Mononuclear cell (primary cell): ENCODE data around the gene CGB2. TPM values are rescaled to one million over a fixed set of nuclear protein-coding genes. Genes with fewer than 3 reads are reported as not detected.
"Not testable (repeated sequence)": the region's sequence is repeated elsewhere in the genome, so short reads cannot be mapped to it uniquely, and the experiment has no call there.

Source experiments
- H3K27me3 ChIP-seq: 2 replicates; pipeline ENCODE4 v1.6.0; 2011; ENCODE audit warnings: low read length, control low read depth; ENCODE audit not compliant: insufficient read depth
- H3K4me1 ChIP-seq: 2 replicates; pipeline ENCODE4 v1.5.1; 2011; ENCODE audit warnings: mild to moderate bottlenecking, low read length, control low read depth; ENCODE audit not compliant: insufficient read depth
- H3K4me3 ChIP-seq: 2 replicates; pipeline ENCODE4 v1.5.1; 2011; ENCODE audit warnings: mild to moderate bottlenecking, low read length, moderate library complexity
- H3K9me3 ChIP-seq: 2 replicates; pipeline ENCODE4 v1.5.1; 2011; ENCODE audit warnings: low read depth, mild to moderate bottlenecking, control low read depth, low read length
- total RNA-seq: library from RNA; depleted of rRNA; stranded (reverse); fragments of >200 nt; gene quantifications from one replicate; pipeline ENCODE4 v1.2.3, GENCODE V29; 2012

Gene CGB2
- total RNA-seq, 1 donor, result not detected

DNA sequence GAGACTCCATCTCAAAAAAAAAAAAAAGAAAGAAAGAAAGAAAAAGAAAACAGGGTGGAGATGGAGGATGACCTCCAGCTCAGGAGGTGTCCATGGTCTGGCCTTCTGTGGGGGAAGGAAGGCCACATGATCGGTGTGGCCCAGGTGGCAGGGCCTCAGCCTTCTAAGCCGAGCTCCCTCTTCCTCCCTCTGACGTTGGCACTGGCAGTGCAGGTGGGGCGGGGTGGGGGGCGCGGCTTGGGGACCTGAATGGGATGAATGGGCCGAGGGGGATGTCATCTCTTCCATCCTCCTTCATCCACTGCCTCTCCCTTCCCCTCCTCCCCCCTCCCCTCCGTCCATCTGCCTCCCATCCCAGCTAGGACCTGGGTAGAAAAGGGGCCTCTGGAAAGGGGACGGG is 8.0 kb downstream of the CGB2 start:
- H3K9me3 ChIP-seq, H3K4me3 ChIP-seq, H3K27me3 ChIP-seq, H3K4me1 ChIP-seq: not testable (repeated sequence)

DNA sequence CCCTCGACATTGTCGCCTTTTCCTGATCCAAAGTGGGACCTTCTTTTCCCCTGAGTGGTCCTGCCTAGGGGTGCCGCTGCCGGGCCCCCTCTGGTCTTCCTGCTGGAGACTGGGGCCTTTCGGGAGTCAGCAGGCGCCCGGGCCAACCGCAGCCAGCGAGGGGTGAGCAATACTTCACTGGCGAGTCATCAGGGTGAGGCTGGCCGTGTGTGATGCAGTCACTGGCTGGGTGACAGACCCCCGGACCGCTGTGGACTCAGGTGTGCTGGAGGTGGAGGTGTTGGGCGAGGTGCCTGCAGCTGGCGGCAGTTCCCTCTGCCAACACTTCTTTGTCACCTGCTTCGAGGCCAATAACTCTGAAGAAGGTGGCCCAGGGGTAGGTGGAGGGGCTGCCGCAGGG is 10.5 kb downstream of the CGB2 start:
- no peaks in the 10 kb centered on the region for H3K27me3 ChIP-seq
- no peaks in the 10 kb centered on the region for H3K9me3 ChIP-seq
- H3K4me1 ChIP-seq, result no peaks in the 10 kb centered on the region
- H3K4me3 ChIP-seq, result no peak overlapping the region

DNA sequence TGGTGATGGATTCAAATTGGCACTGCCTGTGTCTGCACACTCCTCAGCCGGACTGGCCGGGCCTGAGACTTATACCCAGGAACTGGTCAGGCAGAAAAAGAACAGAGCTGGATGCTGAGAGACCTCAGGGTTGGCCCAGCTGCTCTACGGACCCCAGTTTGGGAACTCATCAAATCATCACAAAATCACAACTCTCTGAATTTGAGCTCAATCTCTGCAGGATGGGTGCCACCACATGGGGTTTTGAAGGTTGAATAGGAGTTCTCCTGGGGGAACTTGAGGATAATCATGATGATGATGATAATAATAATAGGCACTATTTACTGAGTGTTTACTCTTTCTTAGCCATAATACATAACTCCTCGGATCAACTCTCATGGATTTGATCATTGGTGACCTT is 11.0 kb downstream of the CGB2 start:
- H3K4me1 ChIP-seq, H3K27me3 ChIP-seq, H3K4me3 ChIP-seq, H3K9me3 ChIP-seq: not testable (repeated sequence)

DNA sequence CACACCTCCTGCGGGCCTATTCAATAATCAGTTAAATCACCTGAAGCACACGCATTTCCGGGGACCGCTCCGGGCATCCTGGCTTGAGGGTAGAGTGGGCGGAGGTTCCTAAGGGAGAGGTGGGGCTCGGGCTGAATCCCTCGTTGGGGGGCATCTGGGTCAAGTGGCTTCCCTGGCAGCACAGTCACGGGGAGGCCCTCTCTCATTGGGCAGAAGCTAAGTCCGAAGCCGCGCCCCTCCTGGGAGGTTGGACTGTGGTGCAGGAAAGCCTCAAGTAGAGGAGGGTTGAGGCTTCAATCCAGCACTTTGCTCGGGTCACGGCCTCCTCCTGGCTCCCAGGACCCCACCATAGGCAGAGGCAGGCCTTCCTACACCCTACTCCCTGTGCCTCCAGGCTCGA is 11.9 kb downstream of the CGB2 start, which contains the start of gene CGB5:
Gene CGB5 (plus strand): TSS at position 301 of the 400 bp plus-strand sequence. CDS start 362 bp downstream, outside the sequence.
- H3K4me1 ChIP-seq, H3K9me3 ChIP-seq, H3K27me3 ChIP-seq: not testable (repeated sequence)

DNA sequence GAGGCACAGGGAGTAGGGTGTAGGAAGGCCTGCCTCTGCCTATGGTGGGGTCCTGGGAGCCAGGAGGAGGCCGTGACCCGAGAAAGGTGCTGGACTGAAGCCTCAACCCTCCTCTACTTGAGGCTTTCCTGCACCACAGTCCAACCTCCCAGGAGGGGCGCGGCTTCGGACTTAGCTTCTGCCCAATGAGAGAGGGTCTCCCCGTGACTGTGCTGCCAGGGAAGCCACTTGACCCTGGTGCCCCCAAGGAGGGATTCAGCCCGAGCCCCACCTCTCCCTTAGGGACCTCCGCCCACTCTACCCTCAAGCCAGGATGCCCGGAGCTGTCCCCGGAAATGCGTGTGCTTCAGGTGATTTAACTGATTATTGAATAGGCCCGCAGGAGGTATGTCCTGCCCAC is 17.3 kb downstream of the CGB2 start, which contains the start of gene CGB8:
Gene CGB8 (minus strand): TSS at position 101 of the 400 bp plus-strand sequence. CDS start 372 bp downstream, outside the sequence.
- H3K27me3 ChIP-seq, H3K4me3 ChIP-seq, H3K4me1 ChIP-seq, H3K9me3 ChIP-seq: not testable (repeated sequence)

More for the DNA sequence above, 11.9 kb downstream of the CGB2 start, which contains the start of gene CGB5:
- H3K4me3 ChIP-seq, result not testable (repeated sequence)

DNA sequence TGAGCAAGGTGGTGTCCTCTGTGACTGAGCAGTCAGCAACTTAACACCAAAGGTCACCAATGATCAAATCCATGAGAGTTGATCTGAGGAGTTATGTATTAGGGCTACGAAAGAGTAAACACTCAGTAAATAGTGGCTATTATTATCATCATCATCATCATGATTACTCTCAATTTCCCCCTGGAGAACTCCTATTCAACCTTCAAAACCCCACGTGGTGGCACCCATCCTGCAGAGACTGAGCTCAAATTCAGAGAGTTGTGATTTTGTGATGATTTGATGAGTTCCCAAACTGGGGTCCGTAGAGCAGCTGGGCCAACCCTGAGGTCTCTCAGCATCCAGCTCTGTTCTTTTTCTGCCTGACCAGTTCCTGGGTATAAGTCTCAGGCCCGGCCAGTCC is 18.1 kb downstream of the CGB2 start:
- H3K27me3 ChIP-seq, H3K9me3 ChIP-seq, H3K4me1 ChIP-seq, H3K4me3 ChIP-seq: not testable (repeated sequence)

DNA sequence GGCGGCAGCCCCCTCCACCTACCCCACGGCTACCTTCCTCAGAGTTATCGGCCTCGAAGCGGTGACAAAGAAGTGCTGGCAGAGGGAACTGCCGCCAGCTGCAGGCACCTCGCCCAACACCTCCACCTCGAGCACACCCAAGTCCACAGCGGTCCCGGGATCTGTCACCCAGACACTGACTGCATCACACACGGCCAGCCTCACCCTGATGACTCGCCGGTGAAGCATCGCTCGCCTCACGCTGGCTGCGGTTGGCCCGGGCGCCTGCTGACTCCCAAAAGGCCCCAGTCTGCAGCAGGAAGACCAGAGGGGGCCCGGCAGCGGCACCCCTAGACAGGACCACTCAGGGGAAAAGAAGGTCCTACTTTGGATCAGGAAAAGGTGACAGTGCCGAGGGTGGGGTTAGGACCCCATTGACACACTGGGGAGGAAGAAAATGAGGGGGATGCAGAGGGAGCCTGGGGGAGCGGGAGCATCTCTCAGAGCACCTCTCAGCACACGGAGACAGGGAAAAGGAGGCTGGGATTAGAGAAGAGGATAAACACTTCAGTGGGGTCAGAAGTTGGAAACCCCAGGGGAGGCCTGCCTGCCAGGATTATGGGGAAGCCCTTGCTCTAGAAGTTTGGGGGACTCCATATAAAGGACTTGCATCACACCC is 18.8 kb downstream of the CGB2 start:
- H3K4me3 ChIP-seq, H3K27me3 ChIP-seq, H3K9me3 ChIP-seq, H3K4me1 ChIP-seq: not testable (repeated sequence)

DNA sequence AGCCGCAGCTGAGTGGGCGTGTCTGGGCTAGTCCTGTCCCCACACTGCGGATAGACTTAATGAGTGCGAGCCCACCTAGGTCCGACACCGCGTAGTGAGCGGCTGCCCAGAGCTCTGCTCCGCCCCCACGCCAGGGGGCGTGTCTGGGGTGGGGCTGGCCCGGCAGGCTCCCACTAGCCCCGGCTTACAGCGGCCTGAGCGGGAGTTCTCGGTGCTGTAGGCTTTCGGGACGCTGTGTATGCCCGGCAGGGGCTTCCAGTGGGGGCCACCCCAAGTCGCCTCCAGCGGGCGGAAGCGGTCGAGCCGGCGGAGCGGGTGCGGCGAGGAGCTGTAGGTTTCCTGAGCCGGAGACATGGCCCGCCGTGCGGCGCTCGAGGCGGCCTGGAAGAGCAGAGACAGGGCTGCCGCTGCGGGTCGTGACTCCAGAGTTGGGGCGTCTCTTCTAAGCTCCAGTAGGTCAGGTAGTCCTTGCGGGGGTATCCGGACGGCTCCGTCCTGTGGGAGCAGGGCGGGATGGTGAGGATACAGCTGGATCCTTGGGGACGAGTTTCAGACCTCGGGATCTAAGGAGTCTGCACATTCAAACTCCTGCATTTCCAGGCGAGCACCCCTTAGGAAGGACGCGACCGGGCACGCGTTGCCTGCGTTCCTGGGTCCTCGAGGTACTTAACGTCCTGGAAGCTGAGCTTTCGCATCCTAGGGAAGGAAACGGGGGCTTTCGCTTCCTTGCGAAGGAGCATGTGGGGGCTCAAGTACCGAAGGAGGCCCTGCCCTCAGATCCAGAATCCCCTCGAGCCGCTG is 24.6 kb downstream of the CGB2 start:
- Histone ChIP-seq H3K9me3 (no peaks in the 10 kb centered on the region), H3K4me3 (peak overlapping the region; percentile 23), H3K4me1 (peaks cover 22% of the 10 kb centered on the region), H3K27me3 (peaks cover 36% of the 10 kb centered on the region)

DNA sequence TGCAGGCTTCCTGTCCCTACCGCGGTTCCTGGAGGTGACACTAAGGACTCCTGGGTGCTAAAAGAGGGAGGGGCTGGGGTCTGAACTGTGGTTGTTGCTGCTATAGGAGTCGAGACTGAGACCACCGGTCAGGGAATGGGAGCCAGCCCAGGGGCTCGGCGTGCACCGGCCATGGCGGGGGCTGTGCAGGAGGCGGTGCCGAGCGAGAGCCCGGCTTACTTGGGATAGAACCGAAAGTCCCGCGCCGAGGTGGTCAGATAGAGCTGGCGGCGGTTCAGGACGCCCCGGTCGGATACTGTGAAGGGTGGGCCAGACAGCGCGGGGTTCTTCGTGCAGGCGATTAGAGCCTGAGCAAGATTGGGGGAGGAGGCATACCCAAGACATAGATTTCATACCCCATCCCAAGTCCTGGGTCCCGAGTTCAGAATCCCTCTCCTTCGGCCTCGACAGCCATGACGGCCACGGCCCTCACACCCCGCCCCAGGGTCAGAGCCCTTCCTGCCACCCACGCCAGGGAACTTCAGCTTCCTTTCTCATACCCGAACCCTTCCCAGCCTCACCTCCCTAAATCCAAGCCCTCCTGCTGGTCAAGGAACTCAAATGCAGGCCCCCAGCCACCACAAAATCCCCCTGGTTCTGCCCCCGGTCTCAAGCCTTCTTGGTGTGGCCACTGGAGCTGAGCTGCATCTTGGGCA is 25.4 kb downstream of the CGB2 start:
- H3K27me3 ChIP-seq, result peaks cover 36% of the 10 kb centered on the region
- H3K4me1 ChIP-seq, result peaks cover 22% of the 10 kb centered on the region
- not testable (repeated sequence) for H3K4me3 ChIP-seq, H3K9me3 ChIP-seq

DNA sequence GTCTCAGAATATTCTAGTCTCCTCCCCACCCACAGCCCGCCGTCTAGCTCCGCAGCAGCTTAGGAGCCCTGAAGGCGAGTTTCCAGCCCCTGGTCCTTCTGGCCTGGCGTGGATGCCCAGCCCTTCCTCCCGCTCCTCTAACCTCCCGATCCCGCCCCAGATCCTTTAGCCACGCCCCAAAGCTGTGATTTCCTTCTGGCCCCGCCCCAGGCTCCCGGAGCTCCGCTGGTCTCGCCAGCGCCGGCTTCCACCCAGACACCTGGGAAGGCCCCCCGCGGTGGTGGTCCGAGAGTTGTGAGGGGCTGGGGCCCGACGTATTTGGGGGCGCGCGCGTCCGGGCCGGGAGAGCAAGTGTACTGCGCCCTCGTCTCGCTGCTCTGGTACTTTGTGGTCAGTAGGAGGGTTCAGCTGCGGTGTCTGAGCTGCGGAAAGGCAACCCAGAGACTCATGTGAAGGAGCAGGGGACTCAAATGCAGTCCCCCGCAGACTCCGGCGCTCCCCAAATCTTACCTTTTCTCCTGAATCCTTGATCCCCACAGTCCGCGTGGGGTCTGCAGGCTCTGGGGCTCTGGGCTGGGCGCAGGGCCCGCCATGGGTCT is 26.0 kb downstream of the CGB2 start, which contains the start of gene CGB7:
Gene CGB7 (minus strand): TSS at position 114 of the 599 bp plus-strand sequence. CDS start 2,374 bp downstream, outside the sequence.
- Histone ChIP-seq H3K9me3 (no peaks in the 10 kb centered on the region), H3K27me3 (peaks cover 36% of the 10 kb centered on the region), H3K4me1 (peaks cover 22% of the 10 kb centered on the region), H3K4me3 (no peak within 1 kb of the TSS)

DNA sequence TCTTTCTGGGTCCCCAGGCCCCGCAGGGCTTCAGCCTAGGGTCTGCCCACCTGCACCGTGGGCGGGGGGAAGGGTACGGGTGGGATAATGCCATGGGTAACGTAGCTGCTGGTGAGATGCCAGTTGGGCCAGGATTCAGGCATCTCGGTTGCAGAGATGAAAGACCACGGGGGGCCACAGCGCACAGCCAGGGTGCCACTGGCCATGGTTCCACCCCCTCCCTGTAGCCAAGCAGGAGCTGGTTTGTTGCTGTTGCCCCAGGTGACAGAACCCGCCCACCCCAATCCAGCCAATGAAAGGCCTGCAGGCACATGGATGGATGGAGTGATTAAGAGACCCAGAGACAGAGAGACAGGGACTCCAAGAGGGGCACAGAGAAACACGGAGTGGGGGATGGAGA is 26.9 kb downstream of the CGB2 start:
- H3K27me3 ChIP-seq, result peaks cover 36% of the 10 kb centered on the region
- H3K4me3 ChIP-seq, result no peak overlapping the region
- no peaks in the 10 kb centered on the region for H3K9me3 ChIP-seq
- peaks cover 22% of the 10 kb centered on the region for H3K4me1 ChIP-seq

DNA sequence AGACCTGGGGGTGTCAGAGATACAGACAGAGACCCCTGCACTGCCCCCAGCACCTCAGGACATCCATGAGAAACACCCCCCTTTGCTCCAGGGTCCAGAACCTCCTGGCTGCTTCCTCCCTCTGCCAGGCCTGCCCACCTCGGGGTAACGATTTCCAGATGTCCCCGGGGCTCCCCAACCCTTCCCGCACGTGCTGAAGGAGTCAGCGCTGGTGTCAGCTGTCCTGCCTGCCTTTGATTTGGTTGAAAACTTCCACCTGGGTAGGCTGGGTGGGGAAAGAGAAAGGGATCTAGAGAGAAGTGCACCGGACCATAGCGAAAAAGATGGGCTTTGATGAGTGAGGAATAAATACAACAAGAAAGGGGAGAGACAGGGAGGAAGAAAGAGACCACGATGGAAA is 27.4 kb downstream of the CGB2 start:
- H3K4me3 ChIP-seq, result no peak overlapping the region
- peaks cover 22% of the 10 kb centered on the region for H3K4me1 ChIP-seq
- peaks cover 38% of the 10 kb centered on the region for H3K27me3 ChIP-seq
- H3K9me3 ChIP-seq, result no peaks in the 10 kb centered on the region

DNA sequence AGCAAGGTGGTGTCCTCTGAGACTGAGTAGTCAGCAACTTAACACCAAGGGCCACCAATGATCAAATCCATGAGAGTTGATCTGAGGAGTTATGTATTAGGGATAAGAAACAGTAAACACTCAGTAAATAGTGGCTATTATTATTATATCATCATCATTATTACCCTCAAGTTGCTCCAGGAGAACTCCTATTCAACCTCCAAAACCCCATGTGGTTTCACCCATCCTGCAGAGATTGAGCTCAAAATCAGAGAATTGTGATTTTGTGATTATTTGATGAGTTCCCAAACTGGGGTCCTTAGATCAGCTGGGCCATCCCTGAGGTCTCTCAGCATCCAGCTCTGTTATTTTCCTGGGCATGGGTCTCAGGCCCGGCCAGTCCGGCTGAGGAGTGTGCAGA is 29.3 kb downstream of the CGB2 start:
- Histone ChIP-seq H3K27me3 (peaks cover 38% of the 10 kb centered on the region), H3K4me3 (no peak overlapping the region), H3K4me1 (peaks cover 19% of the 10 kb centered on the region), H3K9me3 (no peaks in the 10 kb centered on the region)

DNA sequence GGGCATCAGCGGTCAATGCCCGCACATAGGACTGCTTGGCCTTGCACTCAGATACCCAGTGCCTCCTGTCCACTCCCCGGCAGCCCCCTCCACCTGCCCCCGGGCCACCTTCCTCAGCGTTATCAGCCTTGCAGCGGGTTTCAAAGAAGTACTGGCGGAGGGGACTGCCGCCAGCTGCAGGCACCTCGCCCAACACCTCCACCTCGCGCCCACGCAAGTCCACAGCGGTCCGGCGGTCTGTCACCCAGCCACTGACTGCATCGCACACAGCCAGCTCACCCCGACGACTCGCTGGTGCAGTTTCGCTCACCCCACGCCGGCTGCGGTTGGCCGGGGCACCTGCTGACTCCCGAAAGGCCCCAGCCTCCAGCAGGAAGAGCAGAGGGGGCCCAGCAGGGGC is 29.8 kb downstream of the CGB2 start:
- H3K4me1 ChIP-seq, result peaks cover 15% of the 10 kb centered on the region
- no peaks in the 10 kb centered on the region for H3K9me3 ChIP-seq
- peaks cover 38% of the 10 kb centered on the region for H3K27me3 ChIP-seq
- H3K4me3 ChIP-seq, result no peak overlapping the region
